ENCODE results near the gene NELFCD. TPM values are rescaled to one million over a fixed set of nuclear protein-coding genes. Genes with fewer than 3 reads are reported as not detected.

Gene NELFCD
- total RNA-seq, 1 experiment from 2014 or later = 88.2 TPM

DNA sequence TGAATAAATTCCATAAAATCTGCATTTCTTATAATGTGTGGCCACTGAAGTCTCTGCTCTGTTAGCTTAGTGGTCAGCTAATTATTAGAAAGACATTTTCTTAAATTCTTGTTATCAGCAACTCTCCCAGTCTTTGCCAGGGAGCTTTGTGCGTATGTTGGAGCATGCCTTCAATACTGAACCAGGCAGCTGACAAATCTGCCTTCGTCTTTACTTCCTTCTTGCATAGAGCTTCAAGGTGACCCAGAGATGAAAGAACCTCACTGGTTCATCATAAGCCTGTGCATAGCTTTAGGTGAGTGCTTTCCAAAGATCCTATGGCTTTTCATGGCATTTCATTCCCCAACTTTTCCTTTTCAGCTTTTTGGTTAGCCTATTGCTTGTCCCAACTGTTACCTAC, 43.0 kb upstream of the NELFCD start (continued):
- TF ChIP-seq, protein P1, sequence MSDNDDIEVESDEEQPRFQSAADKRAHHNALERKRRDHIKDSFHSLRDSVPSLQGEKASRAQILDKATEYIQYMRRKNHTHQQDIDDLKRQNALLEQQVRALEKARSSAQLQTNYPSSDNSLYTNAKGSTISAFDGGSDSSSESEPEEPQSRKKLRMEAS (IDR thresholded peaks at IDR 0.05) = no peak
- TF ChIP-seq FOSL1 (IDR thresholded peaks at IDR 0.05; ENCODE audit: low read depth) = no peak
- no peak for TF ChIP-seq ZNF274 (IDR thresholded peaks at IDR 0.05; ENCODE audit: low read depth, low read length)

DNA sequence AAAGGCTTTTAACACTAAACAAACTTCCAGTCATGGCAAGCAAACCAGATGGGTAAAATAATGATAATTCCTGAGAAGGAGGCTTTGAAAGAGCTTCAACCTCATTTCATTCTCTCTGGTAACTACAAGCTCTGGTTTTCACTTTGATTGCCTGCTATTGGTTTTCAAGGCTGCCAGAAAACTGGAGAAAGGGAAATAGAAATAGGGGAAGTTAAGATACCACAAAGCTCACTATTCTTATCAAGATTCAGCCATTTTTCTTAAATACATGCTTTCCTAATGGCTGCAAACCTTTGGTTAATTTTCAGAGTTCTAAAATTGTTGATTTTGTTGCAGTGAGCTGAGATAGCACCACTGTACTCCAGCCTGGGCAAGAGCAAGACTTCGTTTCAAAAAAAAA, 42.5 kb upstream of the NELFCD start:
- H3K4me1 ChIP-seq (ENCODE audit: control insufficient read depth in 1 of 2, insufficient read depth in 2 of 2, low read length in 2 of 2) = no peaks in the 10 kb centered on the region
- POLR2A ChIA-PET = no interaction called here
- no TSS peak for BruUV-seq (replicated peaks)
- CTCF ChIA-PET = no interaction called here
- no peak overlapping the region for H3K27ac ChIP-seq (ENCODE audit: low read depth, low read length)
- H2AFZ ChIP-seq (ENCODE audit: low read depth, low read length, poor library complexity, severe bottlenecking) = no peak overlapping the region
- intact Hi-C loops (cut with micrococcal nuclease) = no loop called here
- ATAC-seq (no peak), DNase-seq (ENCODE audit: low read depth, low spot score) (no peak)
- no peaks in the 10 kb centered on the region for H3K9me2 ChIP-seq (ENCODE audit: insufficient read depth)
- H3K9ac ChIP-seq (ENCODE audit: low read length) = no peak overlapping the region
- H3K4me2 ChIP-seq (ENCODE audit: low read length) = no peak overlapping the region
- H4K20me1 ChIP-seq (ENCODE audit: insufficient read depth) = no peaks in the 10 kb centered on the region
- H3K79me2 ChIP-seq (ENCODE audit: insufficient read depth, low read length) = no peaks in the 10 kb centered on the region
- TF ChIP-seq JUND (IDR thresholded peaks at IDR 0.05) = no peak
- TF ChIP-seq SRF (IDR thresholded peaks at IDR 0.05; ENCODE audit: low read depth) = no peak
- TF ChIP-seq, protein P2, sequence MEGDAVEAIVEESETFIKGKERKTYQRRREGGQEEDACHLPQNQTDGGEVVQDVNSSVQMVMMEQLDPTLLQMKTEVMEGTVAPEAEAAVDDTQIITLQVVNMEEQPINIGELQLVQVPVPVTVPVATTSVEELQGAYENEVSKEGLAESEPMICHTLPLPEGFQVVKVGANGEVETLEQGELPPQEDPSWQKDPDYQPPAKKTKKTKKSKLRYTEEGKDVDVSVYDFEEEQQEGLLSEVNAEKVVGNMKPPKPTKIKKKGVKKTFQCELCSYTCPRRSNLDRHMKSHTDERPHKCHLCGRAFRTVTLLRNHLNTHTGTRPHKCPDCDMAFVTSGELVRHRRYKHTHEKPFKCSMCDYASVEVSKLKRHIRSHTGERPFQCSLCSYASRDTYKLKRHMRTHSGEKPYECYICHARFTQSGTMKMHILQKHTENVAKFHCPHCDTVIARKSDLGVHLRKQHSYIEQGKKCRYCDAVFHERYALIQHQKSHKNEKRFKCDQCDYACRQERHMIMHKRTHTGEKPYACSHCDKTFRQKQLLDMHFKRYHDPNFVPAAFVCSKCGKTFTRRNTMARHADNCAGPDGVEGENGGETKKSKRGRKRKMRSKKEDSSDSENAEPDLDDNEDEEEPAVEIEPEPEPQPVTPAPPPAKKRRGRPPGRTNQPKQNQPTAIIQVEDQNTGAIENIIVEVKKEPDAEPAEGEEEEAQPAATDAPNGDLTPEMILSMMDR (IDR thresholded peaks at IDR 0.05 in 2 of 3, conservative IDR thresholded peaks at IDR 0.05 in 1 of 3; ENCODE audit: borderline replicate concordance in 1 of 3, insufficient read depth in 1 of 3, low read depth in 2 of 3, low read length in 2 of 3) = no peak
- TF ChIP-seq, protein P3, sequence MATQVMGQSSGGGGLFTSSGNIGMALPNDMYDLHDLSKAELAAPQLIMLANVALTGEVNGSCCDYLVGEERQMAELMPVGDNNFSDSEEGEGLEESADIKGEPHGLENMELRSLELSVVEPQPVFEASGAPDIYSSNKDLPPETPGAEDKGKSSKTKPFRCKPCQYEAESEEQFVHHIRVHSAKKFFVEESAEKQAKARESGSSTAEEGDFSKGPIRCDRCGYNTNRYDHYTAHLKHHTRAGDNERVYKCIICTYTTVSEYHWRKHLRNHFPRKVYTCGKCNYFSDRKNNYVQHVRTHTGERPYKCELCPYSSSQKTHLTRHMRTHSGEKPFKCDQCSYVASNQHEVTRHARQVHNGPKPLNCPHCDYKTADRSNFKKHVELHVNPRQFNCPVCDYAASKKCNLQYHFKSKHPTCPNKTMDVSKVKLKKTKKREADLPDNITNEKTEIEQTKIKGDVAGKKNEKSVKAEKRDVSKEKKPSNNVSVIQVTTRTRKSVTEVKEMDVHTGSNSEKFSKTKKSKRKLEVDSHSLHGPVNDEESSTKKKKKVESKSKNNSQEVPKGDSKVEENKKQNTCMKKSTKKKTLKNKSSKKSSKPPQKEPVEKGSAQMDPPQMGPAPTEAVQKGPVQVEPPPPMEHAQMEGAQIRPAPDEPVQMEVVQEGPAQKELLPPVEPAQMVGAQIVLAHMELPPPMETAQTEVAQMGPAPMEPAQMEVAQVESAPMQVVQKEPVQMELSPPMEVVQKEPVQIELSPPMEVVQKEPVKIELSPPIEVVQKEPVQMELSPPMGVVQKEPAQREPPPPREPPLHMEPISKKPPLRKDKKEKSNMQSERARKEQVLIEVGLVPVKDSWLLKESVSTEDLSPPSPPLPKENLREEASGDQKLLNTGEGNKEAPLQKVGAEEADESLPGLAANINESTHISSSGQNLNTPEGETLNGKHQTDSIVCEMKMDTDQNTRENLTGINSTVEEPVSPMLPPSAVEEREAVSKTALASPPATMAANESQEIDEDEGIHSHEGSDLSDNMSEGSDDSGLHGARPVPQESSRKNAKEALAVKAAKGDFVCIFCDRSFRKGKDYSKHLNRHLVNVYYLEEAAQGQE (IDR thresholded peaks at IDR 0.05; ENCODE audit: low read depth) = no peak
- TF ChIP-seq EGR1 (IDR thresholded peaks at IDR 0.05; ENCODE audit: low read depth) = no peak
- TF ChIP-seq EZH2 (IDR thresholded peaks at IDR 0.05) = no peak
- TF ChIP-seq ZNF274 (IDR thresholded peaks at IDR 0.05; ENCODE audit: low read depth, low read length) = no peak
- TF ChIP-seq, protein P1 (IDR thresholded peaks at IDR 0.05) = no peak
- no peak for TF ChIP-seq TCF7L2 (IDR thresholded peaks at IDR 0.05; ENCODE audit: borderline replicate concordance, extremely low read depth, insufficient read depth, insufficient read length)
- TF ChIP-seq ZFX (IDR thresholded peaks at IDR 0.05) = no peak
- no peak for TF ChIP-seq CEBPB (IDR thresholded peaks at IDR 0.05; ENCODE audit: low read depth)
- TF ChIP-seq FOSL1 (IDR thresholded peaks at IDR 0.05; ENCODE audit: low read depth) = no peak
- no peak for TF ChIP-seq ELF1 (IDR thresholded peaks at IDR 0.05; ENCODE audit: borderline replicate concordance, low read depth)
- TF ChIP-seq SP1 (IDR thresholded peaks at IDR 0.05; ENCODE audit: low read depth) = no peak
- TF ChIP-seq CBX3 (IDR thresholded peaks at IDR 0.05; ENCODE audit: low read depth) = no peak
- TF ChIP-seq RAD21 (IDR thresholded peaks at IDR 0.05; ENCODE audit: low read depth) = no peak
- H3K9me3 ChIP-seq (ENCODE audit: control insufficient read depth in 1 of 2, insufficient read depth in 1 of 2, low read depth in 1 of 2, low read length in 2 of 2) = 0 out of 4 replicates have a peak, but pooled peaks cover 0 to 5% of the 10 kb centered on the region in 2 experiments
- no peaks in the 10 kb centered on the region for H3K36me3 ChIP-seq (ENCODE audit: control insufficient read depth in 1 of 2, insufficient read depth in 2 of 2, low read length in 2 of 2)
- RAD21 ChIA-PET (ENCODE audit: low non-redundant PET in 1 of 2, low total read pairs in 2 of 2, uncharacterized antibody in 2 of 2, unreplicated experiment in 2 of 2) = no interaction called here
- peaks cover 7% of the 10 kb centered on the region; the same call in 1 of the 2 replicates for H3K27me3 ChIP-seq (ENCODE audit: insufficient read depth, low read length)
- no peak overlapping the region for H3K4me3 ChIP-seq (replicated peaks in 1 of 2; ENCODE audit: low read depth in 1 of 2, low read length in 2 of 2)
